D721Med (cell line): ENCODE data around the gene RCCD1.
A peak's percentile ranks its signal among the peaks of the same experiment; 100 is the strongest.

Experiments
- DNase-seq: peaks from one replicate; pipeline ENCODE4 v3.0.0; 2011; ENCODE audit warnings: low spot score; ENCODE audit not compliant: insufficient read length
- FAIRE-seq: peaks from 2 replicates; lab custom pipeline; 2011; peaks lifted over from hg19 to GRCh38; lab: Jason Lieb, UNC
- CTCF ChIP-seq: IDR thresholded peaks from 2 replicates; pipeline ENCODE4 v1.5.1; 2012; ENCODE audit warnings: mild to moderate bottlenecking, control low read depth; ENCODE audit not compliant: insufficient read depth; ENCODE audit errors: missing control alignments

Gene RCCD1

GRCh38 chr15:90988296-90988695 is 33.6 kb downstream of the RCCD1 start:
- DNase-seq, result no peak
- no peak for FAIRE-seq
- TF ChIP-seq CTCF, result no peak

- TF ChIP-seq CTCF, result no peak
- FAIRE-seq (no peak), DNase-seq (no peak)
Measured at GRCh38 chr15:90989040-90989768, 34.5 kb downstream of the RCCD1 start.

GRCh38 chr15:90990446-90990845 is 35.8 kb downstream of the RCCD1 start:
- no peak for DNase-seq
- no peak for TF ChIP-seq CTCF
- no peak for FAIRE-seq

- FAIRE-seq (no peak), DNase-seq (no peak)
- TF ChIP-seq CTCF, result no peak
Measured at GRCh38 chr15:90991587-90992285, 37.1 kb downstream of the RCCD1 start.

GRCh38 chr15:90994059-90994416 is 39.4 kb downstream of the RCCD1 start:
- FAIRE-seq (no peak), DNase-seq (no peak)
- TF ChIP-seq CTCF, result no peak

GRCh38 chr15:90994417-90995311 is 40.0 kb downstream of the RCCD1 start, which contains the start of gene PRC1:
Gene PRC1, minus strand, starts transcription at chr15:90994535. Its CDS starts 118 bp downstream, at chr15:90994417.
- DNase-seq, result peak; percentile 92
- TF ChIP-seq CTCF, result no peak
- no peak for FAIRE-seq
